ENCODE data around the gene LRRK1.

Gene LRRK1

DNA sequence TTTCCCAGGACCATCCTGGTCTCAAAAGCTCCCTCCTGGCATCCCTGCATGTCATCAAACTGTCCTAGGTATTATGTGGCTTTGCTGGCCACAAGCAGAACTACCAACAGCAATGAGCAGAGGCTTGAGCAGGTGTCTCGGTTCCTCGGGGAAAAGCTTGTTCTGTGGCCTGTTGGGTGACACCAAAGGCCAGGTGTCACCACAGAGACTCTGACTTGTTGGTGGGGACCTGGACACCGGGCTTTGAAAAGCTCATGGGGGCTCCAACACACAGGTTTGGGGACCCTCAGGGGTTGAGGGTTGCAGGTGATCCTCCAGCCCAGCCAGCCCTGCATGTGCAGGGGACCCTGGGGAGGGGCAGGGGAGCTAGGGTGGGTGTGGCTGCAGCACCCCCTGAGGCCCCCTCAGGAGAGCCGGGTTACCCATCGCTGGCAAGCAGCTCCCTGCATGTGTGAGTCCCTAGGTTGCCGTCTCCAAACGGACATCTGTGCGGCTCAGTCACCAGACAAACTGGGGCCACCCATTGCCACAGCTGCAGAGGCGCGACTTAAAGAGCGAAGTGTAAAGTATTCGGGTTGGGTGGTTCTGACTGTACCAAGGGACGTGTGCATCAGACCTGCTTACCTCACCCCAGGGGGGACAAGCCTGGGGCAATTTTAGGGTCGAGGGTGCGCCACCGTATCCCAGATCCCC is 192.6 kb downstream of the LRRK1 start:
- Histone ChIP-seq H3K4me3 (no peak overlapping the region), H3K27ac (no peak overlapping the region)

DNA sequence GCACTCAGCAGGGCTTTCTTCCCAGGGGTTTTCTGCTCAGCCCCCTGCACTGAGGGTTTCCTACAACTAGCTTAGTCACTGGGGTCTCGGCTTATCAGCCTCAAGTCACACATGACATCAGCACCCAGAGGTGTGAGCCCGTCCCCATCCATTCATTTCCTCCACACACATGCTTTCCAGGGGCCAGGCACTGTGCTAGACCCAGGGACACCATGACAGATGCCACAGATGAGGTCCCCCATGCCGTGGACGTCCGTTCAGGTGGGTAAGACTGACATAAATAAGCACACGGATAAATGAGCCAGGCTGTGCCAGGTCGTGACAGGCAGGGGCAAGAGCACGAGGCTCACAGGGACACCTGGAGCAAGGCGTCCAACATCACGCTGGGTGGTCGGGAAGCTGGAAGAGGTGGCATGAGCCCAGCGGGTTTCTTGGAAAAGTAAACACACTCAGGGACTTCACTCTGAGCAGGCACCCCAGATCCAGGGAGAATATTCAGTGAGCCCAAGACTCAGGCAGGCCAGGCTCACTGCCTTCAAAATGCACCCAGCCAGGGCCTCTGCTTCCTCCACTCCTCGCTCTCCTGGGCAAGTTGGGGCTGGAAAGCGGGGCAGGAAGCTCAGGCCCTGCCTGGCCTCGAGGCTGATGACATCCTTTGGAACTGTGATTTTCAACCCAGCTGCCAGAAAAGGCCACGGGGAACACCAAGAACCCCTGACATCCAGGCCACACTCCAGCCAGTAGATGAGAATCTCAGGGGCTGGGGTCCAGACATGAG is 193.4 kb downstream of the LRRK1 start:
- peak overlapping the region in 2 of 21 experiments; percentile 16 to 57 for H3K27ac ChIP-seq
- H3K4me3 ChIP-seq = no peak overlapping the region

DNA sequence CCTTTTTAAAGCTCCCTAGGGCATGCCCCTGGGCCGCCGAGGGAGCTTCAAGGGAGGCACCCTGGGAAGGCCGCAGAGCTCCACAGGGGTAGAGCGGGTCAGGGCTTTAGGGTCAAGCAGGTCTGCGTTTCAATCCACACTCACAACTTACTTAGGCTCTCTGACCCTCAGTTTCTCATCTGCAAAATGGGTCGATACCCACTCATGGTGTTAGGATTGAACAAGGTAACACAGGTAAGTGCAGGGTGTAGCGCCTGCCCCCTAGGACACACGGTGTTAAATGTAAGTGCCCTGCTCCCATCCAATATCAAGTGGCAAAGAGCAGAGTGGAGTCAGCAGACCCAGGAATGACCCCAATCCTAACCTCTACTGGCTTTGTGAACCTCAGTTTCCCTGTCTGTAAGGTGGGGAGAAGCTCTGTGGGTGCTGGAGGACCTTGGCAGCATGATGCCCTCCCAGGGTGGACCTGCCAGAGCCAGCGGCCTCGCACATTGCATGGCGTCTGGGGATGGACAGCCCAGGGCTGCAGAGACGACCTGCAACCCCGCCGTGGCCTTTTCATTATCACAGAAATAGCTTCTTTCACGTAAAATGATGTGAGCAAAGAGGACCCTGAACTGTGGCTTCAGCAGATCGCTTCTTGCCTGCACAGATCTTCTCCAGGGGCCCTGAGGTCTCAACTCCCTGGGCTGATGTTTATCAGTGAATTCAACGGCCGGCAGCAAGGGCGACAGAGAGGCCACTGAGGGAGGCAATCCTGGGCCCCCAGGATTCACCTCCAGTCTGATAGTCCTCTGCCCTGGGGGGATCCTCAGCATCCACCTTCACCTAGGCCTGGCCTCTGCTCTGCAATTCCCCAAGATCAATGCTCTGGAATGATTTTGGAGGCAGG is 194.2 kb downstream of the LRRK1 start:
- H3K4me3 ChIP-seq = no peak overlapping the region
- peak overlapping the region in 1 of 21 experiments; percentile 16 for H3K27ac ChIP-seq

DNA sequence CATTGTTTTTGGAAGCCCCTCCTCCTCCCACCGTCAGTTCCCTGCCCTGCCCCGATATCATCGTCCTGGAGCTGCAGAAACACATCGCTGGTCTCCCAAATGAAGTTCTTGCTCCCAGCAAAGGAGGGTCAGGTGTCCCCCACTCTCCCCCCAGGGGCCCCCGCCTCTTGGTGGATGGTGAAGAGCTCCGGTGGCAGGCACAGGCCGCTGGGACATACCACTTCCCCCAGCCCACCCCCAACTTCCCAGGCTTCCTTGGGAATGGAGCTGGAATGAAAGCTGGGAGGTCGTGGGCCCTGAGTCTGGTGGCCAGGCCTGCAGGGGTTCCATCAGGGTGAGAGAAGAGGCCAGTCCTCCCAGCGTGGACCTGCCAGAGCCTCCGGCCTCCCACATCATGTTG is 195.0 kb downstream of the LRRK1 start:
- H3K27ac ChIP-seq = peak overlapping the region in 1 of 21 experiments; percentile 5
- H3K4me3 ChIP-seq = no peak overlapping the region

DNA sequence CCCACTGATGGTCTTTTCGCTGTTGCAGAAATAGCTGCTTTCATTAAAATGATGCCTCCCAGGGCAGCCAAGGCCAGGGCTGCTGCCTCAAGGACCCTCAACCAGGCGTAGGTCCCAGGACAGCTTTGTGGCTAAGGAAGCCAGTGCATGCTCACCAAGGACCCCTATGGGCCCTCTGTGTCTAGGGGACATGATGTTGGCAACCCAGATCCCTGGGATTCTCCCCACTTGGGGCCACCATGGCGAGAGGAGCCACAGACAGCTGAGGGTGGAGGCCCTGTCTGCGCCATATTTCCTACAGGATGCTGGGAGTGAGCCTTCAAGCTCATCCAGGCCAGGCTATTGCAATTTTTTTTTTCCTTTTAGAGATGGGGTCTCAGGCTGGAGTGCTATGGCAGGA is 195.5 kb downstream of the LRRK1 start:
- Histone ChIP-seq H3K4me3 (no peak overlapping the region), H3K27ac (peak overlapping the region in 1 of 21 experiments; percentile 5)

DNA sequence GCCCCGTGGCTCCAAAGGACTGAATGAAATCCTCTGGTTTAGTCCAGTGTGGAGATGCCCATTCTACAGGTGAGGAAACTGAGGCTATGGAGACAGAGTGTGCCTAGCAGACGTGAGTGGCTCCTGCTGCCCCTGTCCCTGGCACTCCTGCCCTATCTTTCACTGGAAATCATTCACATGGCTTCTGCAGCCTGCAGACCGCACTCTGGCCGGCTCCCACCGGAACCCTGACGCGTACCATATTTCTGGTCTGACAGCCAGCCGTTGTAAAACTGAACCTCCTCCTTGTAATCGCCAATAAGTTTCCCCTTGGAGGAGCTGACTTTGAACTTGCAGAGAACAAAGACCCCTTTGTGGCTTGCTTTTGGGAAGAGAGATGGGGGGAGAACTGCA is 196.2 kb downstream of the LRRK1 start:
- Histone ChIP-seq H3K27ac (peak overlapping the region in 8 of 21 experiments; percentile 0 to 77 (median 44)), H3K4me3 (no peak overlapping the region)

DNA sequence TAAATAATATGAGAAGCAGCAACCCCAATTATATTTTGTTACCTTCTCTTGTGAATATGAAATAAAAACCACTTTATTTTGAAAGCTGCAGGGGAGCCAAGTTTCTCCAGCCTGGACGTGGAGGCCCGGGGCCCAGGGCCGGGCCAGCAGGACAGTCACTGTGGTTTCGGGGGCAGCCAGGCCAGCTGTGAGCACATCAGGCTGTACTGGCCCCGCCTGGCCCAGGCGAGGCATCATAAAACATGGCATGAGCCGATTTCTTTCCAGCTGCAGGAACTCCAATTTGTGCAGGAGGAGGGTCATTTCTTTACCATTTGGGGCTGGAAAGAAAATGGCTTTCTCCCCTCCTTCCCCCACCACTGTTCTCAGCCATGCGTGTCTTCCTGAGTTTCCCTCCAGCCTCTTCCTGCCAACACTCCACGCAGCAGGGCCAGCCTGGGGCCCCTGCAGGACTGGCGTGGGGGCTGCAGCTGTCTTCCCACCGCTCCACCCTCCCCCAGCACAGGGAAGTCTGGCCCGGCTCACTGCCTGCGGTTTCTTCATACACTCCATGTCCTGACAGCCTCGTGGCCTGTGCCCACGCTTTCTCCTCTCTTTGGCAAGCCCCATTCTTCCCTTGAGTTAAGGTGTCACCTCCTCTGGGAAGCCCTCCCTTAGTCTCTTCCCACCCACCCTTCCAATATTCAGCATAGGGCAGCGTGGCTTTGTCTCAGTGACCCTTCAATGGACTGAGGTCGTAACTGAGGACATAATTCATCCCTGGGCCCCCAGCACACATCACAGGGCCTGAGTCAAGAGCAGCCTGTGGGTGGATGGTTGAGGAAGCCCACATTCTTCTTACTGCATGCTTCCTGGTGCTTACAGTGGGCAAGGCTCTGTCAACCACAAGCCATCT is 196.9 kb downstream of the LRRK1 start:
- Histone ChIP-seq H3K4me3 (no peak overlapping the region), H3K27ac (peak overlapping the region in 15 of 21 experiments; percentile 0 to 77 (median 36))

DNA sequence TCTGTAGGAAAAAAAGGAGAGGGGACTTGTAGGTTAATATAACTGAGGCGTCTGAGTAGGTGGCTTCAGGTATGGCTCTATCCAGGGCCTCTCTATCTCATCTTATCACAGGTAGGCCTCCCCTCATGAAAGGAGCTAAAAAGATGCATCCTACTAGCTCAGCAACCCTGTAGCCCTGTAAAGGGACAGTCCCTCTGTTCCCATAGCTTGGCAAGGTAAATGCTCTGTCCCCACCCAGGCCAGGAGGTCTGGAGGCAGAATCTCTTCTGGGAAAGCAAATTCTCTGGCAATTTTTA is 197.5 kb downstream of the LRRK1 start:
- no peak overlapping the region for H3K4me3 ChIP-seq
- H3K27ac ChIP-seq = peak overlapping the region in 8 of 21 experiments; percentile 2 to 77 (median 48)

DNA sequence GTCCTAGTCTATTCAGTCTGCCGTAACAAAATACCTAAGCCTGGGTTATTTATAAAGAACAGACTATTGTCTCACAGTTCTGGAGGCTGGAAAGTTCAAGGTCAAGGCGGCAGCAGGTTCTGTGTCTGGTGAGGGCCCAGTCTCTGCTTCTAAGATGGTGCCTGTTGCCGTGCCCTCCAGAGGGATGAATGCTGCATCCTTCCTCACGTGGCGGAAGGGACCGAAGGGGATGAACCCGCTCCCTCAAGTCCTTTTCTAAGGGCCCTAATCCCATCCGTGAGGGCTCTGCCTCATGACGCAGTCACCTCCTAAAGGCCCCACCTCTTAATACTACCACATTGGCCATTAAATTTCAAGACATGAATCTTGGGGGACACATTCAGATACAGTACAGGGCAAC is 199.0 kb downstream of the LRRK1 start:
- Histone ChIP-seq H3K27ac (no peak overlapping the region), H3K4me3 (no peak overlapping the region)

DNA sequence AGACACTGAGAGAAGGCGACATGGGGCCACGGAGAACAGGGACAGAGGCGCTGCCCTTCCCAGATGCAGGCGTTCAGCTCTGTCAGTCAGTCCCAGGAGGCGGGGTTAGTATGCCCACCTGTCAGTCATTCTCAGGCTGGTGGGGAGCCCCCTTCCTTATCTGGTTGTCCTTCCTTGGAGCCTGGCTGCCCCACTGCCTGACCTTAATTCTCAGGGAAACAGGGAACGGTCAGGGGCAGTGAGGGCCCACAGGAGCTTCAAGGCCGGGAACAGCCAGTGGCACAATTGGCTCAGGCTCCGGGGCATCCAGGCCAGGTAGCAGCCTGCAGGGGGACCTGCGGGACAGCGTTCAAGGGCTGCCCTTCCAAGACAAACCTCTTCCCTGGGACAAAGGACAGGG is 199.5 kb downstream of the LRRK1 start:
- no peak overlapping the region for H3K27ac ChIP-seq
- H3K4me3 ChIP-seq = no peak overlapping the region

DNA sequence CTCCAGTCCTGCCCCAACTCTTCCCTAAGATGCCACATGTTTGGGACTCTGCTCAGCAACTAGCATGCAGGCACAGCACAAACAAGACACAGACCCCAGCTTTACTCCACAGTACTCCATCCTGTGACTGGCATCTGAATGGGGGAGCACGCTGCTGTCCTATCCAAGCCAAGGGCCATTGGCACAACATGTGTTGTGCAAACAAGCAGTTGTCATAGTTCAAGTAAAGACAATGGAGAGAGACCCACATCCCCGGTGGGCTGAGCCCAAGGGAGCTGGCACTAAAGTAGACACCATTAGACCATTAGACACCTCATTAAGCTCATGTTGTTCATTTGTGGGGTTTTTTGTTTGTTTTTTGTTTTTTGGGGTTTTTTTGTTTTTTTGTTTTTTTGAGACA is 200.0 kb downstream of the LRRK1 start:
- no peak overlapping the region for H3K27ac ChIP-seq
- H3K4me3 ChIP-seq = no peak overlapping the region

Data from skin epidermis (tissue), 12 donors.